LoVo (cell line): ENCODE data around the gene USP6NL.

Experiments used
- DNase-seq: peaks from one replicate; pipeline ENCODE4 v3.0.0-alpha.2; 2016; ENCODE audit warnings: low spot score

The USP6NL gene

GRCh38 chr10:11551104-11551503 is 60.3 kb downstream of the USP6NL start:
- no peak for DNase-seq

GRCh38 chr10:11548768-11549099 is 62.7 kb downstream of the USP6NL start:
- DNase-seq: no peak

GRCh38 chr10:11548065-11548767 is 63.2 kb downstream of the USP6NL start:
- DNase-seq: no peak

- DNase-seq: no peak
Observed at GRCh38 chr10:11546581-11546980, 64.9 kb downstream of the USP6NL start.

- no peak for DNase-seq
Observed at GRCh38 chr10:11541296-11541695, 70.2 kb downstream of the USP6NL start.

- peak; percentile 51 for DNase-seq
Observed at GRCh38 chr10:11539191-11539868, 72.1 kb downstream of the USP6NL start.

- DNase-seq: no peak
Observed at GRCh38 chr10:11538834-11539190, 72.6 kb downstream of the USP6NL start.

- DNase-seq: no peak
Observed at GRCh38 chr10:11536228-11536627, 75.2 kb downstream of the USP6NL start.

- DNase-seq: no peak
Observed at GRCh38 chr10:11535346-11535959, 76.0 kb downstream of the USP6NL start.

- DNase-seq: no peak
Observed at GRCh38 chr10:11533328-11533781, 78.1 kb downstream of the USP6NL start.

- DNase-seq: no peak
Observed at GRCh38 chr10:11532306-11532705, 79.1 kb downstream of the USP6NL start.

- DNase-seq: no peak
Observed at GRCh38 chr10:11530806-11531205, 80.6 kb downstream of the USP6NL start.

- DNase-seq: no peak
Observed at GRCh38 chr10:11529276-11529903, 82.1 kb downstream of the USP6NL start.

GRCh38 chr10:11528286-11528685 is 83.2 kb downstream of the USP6NL start:
- no peak for DNase-seq

GRCh38 chr10:11527691-11528255 is 83.7 kb downstream of the USP6NL start:
- DNase-seq: no peak

- no peak for DNase-seq
Observed at GRCh38 chr10:11527068-11527467, 84.4 kb downstream of the USP6NL start.

- DNase-seq: no peak
Observed at GRCh38 chr10:11525503-11525902, 85.9 kb downstream of the USP6NL start.

GRCh38 chr10:11522821-11523245 is 88.6 kb downstream of the USP6NL start:
- no peak for DNase-seq

GRCh38 chr10:11521860-11522259 is 89.6 kb downstream of the USP6NL start:
- no peak for DNase-seq

- DNase-seq: no peak
Observed at GRCh38 chr10:11520892-11521291, 90.6 kb downstream of the USP6NL start.

- no peak for DNase-seq
Observed at GRCh38 chr10:11517150-11517549, 94.3 kb downstream of the USP6NL start.

GRCh38 chr10:11516431-11516746 is 95.1 kb downstream of the USP6NL start:
- DNase-seq: no peak
